CD4-positive, alpha-beta T cell treated with Interferon gamma for 1 hour (primary cell): ENCODE data around the gene METTL1.
"Not testable (repeated sequence)": the region's sequence is repeated elsewhere in the genome, so short reads cannot be mapped to it uniquely, and the experiment has no call there.

Experiments
- DNase-seq: peaks from one replicate; pipeline ENCODE4 v3.0.0-alpha.2; 2020

The METTL1 gene

GRCh38 chr12:57721846-57722608, 49.9 kb downstream of the METTL1 start:
- not testable (repeated sequence) for DNase-seq

- no peak for DNase-seq
Observed at GRCh38 chr12:57720606-57721595, 51.0 kb downstream of the METTL1 start.

- DNase-seq, result no peak
Observed at GRCh38 chr12:57719777-57720605, 51.9 kb downstream of the METTL1 start.

- DNase-seq, result no peak
Observed at GRCh38 chr12:57718641-57719528, 53.0 kb downstream of the METTL1 start.
